Upper lobe of left lung (tissue), 6 donors: Measurements from ENCODE around the gene SYT6. TPM values are rescaled to one million over a fixed set of nuclear protein-coding genes. Genes with fewer than 3 reads are reported as not detected.
"Not testable (repeated sequence)": the region's sequence is repeated elsewhere in the genome, so short reads cannot be mapped to it uniquely, and the experiment has no call there.

Source experiments
- ATAC-seq, 2 donors: fragments of 200-7000 bp; cut with Tn5 transposase; one replicate each; pipeline ENCODE4 v1.9.1; 2022; ENCODE audit warnings: mild to moderate bottlenecking in 2 of 2, moderate library complexity in 2 of 2; ENCODE audit not compliant: low FRiP score in 2 of 2
- DNase-seq, 2 donors: peaks; one replicate each; pipeline ENCODE4 v3.0.0-alpha.2; 2019 to 2020
- H3K27ac ChIP-seq, 4 donors: fragments of 200-600 bp; sonication (generic); one replicate each; pipeline ENCODE4 v1.5.1; 2016 to 2019
- H3K27me3 ChIP-seq, 4 donors: fragments of 200-600 bp; sonication (generic); one replicate each; pipeline ENCODE4 v1.5.1; 2017 to 2019
- H3K36me3 ChIP-seq, 4 donors: fragments of 200-600 bp; sonication (generic); one replicate each; pipeline ENCODE4 v1.5.1; 2016 to 2019
- H3K4me1 ChIP-seq, 4 donors: fragments of 200-600 bp; sonication (generic); one replicate each; pipeline ENCODE4 v1.5.1; 2018 to 2019
- H3K4me3 ChIP-seq, 4 donors: fragments of 200-600 bp; sonication (generic); one replicate each; pipeline ENCODE4 v1.5.1; 2017 to 2019; ENCODE audit warnings: mild to moderate bottlenecking in 2 of 4, moderate library complexity in 1 of 4
- H3K9me3 ChIP-seq, 4 donors: fragments of 200-600 bp; sonication (generic); one replicate each; pipeline ENCODE4 v1.5.1; 2018 to 2019
- CTCF ChIP-seq, 6 experiments: fragments of 450-650 bp in 4 of 6; fragments of 200-600 bp in 2 of 6; sonication (generic) in 2 of 6; IDR thresholded peaks; one replicate each; pipeline ENCODE4 v1.5.1; 2016 to 2019; ENCODE audit warnings: antibody characterized with exemption in 6 of 6
- EP300 ChIP-seq, 4 donors: sonication (generic); formaldehyde crosslinking; IDR thresholded peaks; one replicate each; pipeline ENCODE4 v1.5.1; 2017; ENCODE audit warnings: antibody characterized with exemption in 4 of 4, control low read depth in 2 of 4
- POLR2A ChIP-seq, 4 donors: fragments of 450-650 bp; IDR thresholded peaks; one replicate each; pipeline ENCODE4 v1.5.1; 2016 to 2017; ENCODE audit warnings: antibody characterized with exemption in 4 of 4, mild to moderate bottlenecking in 2 of 4
- POLR2AphosphoS5 ChIP-seq, 2 donors: sonication (generic); formaldehyde crosslinking; IDR thresholded peaks; one replicate each; pipeline ENCODE4 v1.5.1; 2017; ENCODE audit warnings: antibody characterized with exemption in 2 of 2
- WGBS, 2 donors: methylation state at CpG; one replicate each; pipeline ENCODE4 v1.1.5; 2017 to 2018; 5-methylcytosine and 5-hydroxymethylcytosine counted together
- total RNA-seq, 6 donors: library from RNA; depleted of rRNA in 4 of 6; stranded (reverse); fragments of >200 nt in 4 of 6; gene quantifications; one replicate each; pipeline versions ENCODE4 v1.1.0 to v1.2.1, GENCODE V29; 2016 to 2021
- donor health status: DM: no; HTN: no; CAD: no; lungs with moderate emphysema.
- donor health status: DM: no; HTN: yes; CAD: no; lungs with severe emphysema.

The SYT6 gene
- total RNA-seq, 6 donors from 2014 or later = 0.07 TPM; not detected in 5

GRCh38 chr1:114077188-114077587 is 76.5 kb downstream of the SYT6 start:
- peaks cover 0 to 5% (median 4%) of the 10 kb centered on the region in 4 donors for H3K4me1 ChIP-seq
- ATAC-seq (no peak), DNase-seq (no peak)
- no peak overlapping the region for H3K27ac ChIP-seq
- H3K27me3 ChIP-seq = no peaks in the 10 kb centered on the region
- H3K36me3 ChIP-seq = no peaks in the 10 kb centered on the region
- peaks cover 0 to 10% (median 7%) of the 10 kb centered on the region in 4 donors for H3K9me3 ChIP-seq
- TF ChIP-seq POLR2AphosphoS5 (IDR thresholded peaks at IDR 0.05) (no peak), EP300 (IDR thresholded peaks at IDR 0.05) (no peak), POLR2A (IDR thresholded peaks at IDR 0.05) (no peak), CTCF (IDR thresholded peaks at IDR 0.05) (no peak)
- H3K4me3 ChIP-seq = no peak overlapping the region
- 76 to 84% methylated on average over 3 of the region's 3 CpGs for WGBS, 2 donors

- DNase-seq (no peak), ATAC-seq (no peak)
- peaks cover 0 to 18% (median 15%) of the 10 kb centered on the region in 4 donors for H3K9me3 ChIP-seq
- H3K27me3 ChIP-seq = no peaks in the 10 kb centered on the region
- H3K4me1 ChIP-seq = peaks cover 0 to 5% (median under 1%) of the 10 kb centered on the region in 4 donors
- no peaks in the 10 kb centered on the region for H3K36me3 ChIP-seq
- H3K27ac ChIP-seq = no peak overlapping the region
- 53 to 78% methylated on average over 2 to 4 of the region's 4 CpGs for WGBS, 2 donors
- TF ChIP-seq CTCF (IDR thresholded peaks at IDR 0.05) = no peak
- no peak for TF ChIP-seq POLR2AphosphoS5 (IDR thresholded peaks at IDR 0.05)
- no peak for TF ChIP-seq EP300 (IDR thresholded peaks at IDR 0.05)
- no peak for TF ChIP-seq POLR2A (IDR thresholded peaks at IDR 0.05)
- H3K4me3 ChIP-seq = no peak overlapping the region
Observed at GRCh38 chr1:114076308-114076707, 77.4 kb downstream of the SYT6 start.

- Histone ChIP-seq H3K36me3 (no peaks in the 10 kb centered on the region), H3K4me1 (peaks cover 0 to 5% (median 0%) of the 10 kb centered on the region in 4 donors), H3K27me3 (no peaks in the 10 kb centered on the region), H3K27ac (no peak overlapping the region), H3K4me3 (no peak overlapping the region), H3K9me3 (peaks cover 0 to 20% (median 15%) of the 10 kb centered on the region in 4 donors)
- DNase-seq = no peak
- ATAC-seq = no peak
- TF ChIP-seq POLR2A (IDR thresholded peaks at IDR 0.05) = no peak
- TF ChIP-seq POLR2AphosphoS5 (IDR thresholded peaks at IDR 0.05) = no peak
- TF ChIP-seq EP300 (IDR thresholded peaks at IDR 0.05) = no peak
- no peak for TF ChIP-seq CTCF (IDR thresholded peaks at IDR 0.05)
- WGBS, 2 donors = 63 to 73% methylated on average over 4 of the region's 4 CpGs
Observed at GRCh38 chr1:114075546-114076242, 78.0 kb downstream of the SYT6 start.

GRCh38 chr1:114075105-114075504 is 78.6 kb downstream of the SYT6 start:
- Histone ChIP-seq H3K4me3 (no peak overlapping the region), H3K27ac (no peak overlapping the region), H3K27me3 (no peaks in the 10 kb centered on the region), H3K4me1 (peaks cover 0 to 5% (median 0%) of the 10 kb centered on the region in 4 donors), H3K9me3 (peaks cover 0 to 20% (median 15%) of the 10 kb centered on the region in 4 donors), H3K36me3 (no peaks in the 10 kb centered on the region)
- WGBS, 2 donors = 62 to 86% methylated on average over 2 of the region's 2 CpGs
- DNase-seq (no peak), ATAC-seq (no peak)
- no peak for TF ChIP-seq CTCF (IDR thresholded peaks at IDR 0.05)
- no peak for TF ChIP-seq EP300 (IDR thresholded peaks at IDR 0.05)
- TF ChIP-seq POLR2A (IDR thresholded peaks at IDR 0.05) = no peak
- TF ChIP-seq POLR2AphosphoS5 (IDR thresholded peaks at IDR 0.05) = no peak

DNA sequence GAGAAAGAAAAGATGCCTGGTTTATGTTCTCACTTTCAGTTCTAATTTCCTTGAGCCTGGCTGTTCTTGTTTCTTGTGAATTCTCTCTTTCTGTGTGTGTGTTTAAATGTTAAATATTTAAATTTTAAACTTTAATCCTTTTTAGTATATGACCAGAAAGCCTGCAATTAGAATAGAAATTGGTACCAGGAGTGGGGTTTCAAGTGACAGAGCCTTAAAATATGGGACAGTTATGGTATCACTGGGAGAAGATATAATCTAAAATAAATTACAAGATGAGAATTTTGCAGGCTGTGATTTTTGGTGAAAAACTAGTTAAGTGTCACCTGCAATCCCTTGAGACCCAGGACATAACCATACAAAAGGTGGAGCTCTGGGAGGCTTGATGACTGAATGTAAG is 81.4 kb downstream of the SYT6 start:
- DNase-seq (no peak), ATAC-seq (no peak)
- H3K36me3 ChIP-seq = no peaks in the 10 kb centered on the region
- no peak overlapping the region for H3K27ac ChIP-seq
- no peaks in the 10 kb centered on the region for H3K27me3 ChIP-seq
- H3K4me3 ChIP-seq = no peak overlapping the region
- TF ChIP-seq CTCF (IDR thresholded peaks at IDR 0.05) (no peak), EP300 (IDR thresholded peaks at IDR 0.05) (no peak), POLR2AphosphoS5 (IDR thresholded peaks at IDR 0.05) (no peak), POLR2A (IDR thresholded peaks at IDR 0.05) (no peak)
- H3K4me1 ChIP-seq = peaks cover 0 to 5% (median 0%) of the 10 kb centered on the region in 4 donors
- peaks cover 0 to 20% (median 15%) of the 10 kb centered on the region in 4 donors for H3K9me3 ChIP-seq

DNA sequence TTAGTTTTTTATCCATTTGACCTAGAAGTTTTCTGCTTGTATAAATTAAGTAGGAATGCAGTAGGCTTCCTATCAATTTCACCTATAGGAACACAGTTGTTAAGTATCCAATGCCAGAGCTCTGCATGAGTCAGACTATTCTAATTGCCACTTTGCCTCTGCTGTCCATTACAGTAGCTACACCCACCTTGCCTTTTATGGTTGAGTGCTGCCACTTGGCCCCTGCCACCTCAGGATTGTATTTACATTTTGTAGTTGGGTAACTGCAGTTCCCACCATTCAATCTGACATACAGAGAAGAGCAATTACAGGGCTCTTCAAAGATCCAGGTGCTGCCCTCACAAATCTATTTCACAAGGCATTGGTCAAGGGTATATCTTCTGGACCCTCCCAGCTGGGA is 83.9 kb downstream of the SYT6 start:
- peaks cover 0 to 20% (median 15%) of the 10 kb centered on the region in 4 donors for H3K9me3 ChIP-seq
- peak in 1 of 2 donors; percentile 63 for DNase-seq
- H3K4me1 ChIP-seq, ATAC-seq, H3K36me3 ChIP-seq, H3K27me3 ChIP-seq, H3K27ac ChIP-seq, H3K4me3 ChIP-seq: not testable (repeated sequence)

DNA sequence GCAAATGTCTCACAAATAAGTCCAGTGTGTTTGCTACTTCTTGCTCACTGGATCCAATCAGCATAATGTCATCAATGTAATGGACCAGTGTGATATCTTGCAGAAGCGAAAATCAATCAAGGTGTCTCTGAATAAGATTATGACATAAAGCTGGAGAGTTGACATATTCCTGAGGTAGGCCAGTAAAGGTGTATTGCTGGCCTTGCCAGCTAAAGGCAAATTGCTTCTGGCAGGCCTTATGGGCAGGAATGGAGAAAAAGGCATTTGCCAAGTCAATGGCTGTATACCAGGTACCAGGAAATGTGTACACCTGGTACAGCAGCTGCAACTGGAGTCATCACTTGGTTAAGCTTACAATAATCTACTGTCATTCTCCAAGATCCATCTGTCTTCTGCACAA is 85.0 kb downstream of the SYT6 start:
- WGBS, 2 donors = 86 to 100% methylated on average over 1 of the region's 1 CpG
- H3K4me1 ChIP-seq, H3K27ac ChIP-seq, DNase-seq, H3K27me3 ChIP-seq, H3K36me3 ChIP-seq, H3K4me3 ChIP-seq, ATAC-seq: not testable (repeated sequence)
- peaks cover 0 to 20% (median 15%) of the 10 kb centered on the region in 4 donors for H3K9me3 ChIP-seq
